Lower leg skin (tissue), 3 donors: ENCODE measurements around the gene CTDSPL.

Experiments used
- CTCF ChIP-seq, 3 donors: fragments of 450-650 bp; IDR thresholded peaks; one replicate each; pipeline ENCODE4 v1.5.1; 2016; ENCODE audit warnings: antibody characterized with exemption in 3 of 3, mild to moderate bottlenecking in 3 of 3, moderate library complexity in 2 of 3
- POLR2A ChIP-seq, 2 donors: fragments of 450-650 bp; IDR thresholded peaks; one replicate each; pipeline ENCODE4 v1.6.1; 2016 to 2017; ENCODE audit warnings: antibody characterized with exemption in 2 of 2, mild to moderate bottlenecking in 1 of 2, moderate library complexity in 1 of 2

- TF ChIP-seq CTCF (IDR thresholded peaks at IDR 0.05) (no peak), POLR2A (IDR thresholded peaks at IDR 0.05) (no peak)
Measured at GRCh38 chr3:37995652-37996641, 134.3 kb downstream of the CTDSPL start.
